Measurements from ENCODE around the gene CEP112. TPM values are rescaled to one million over a fixed set of nuclear protein-coding genes. Genes with fewer than 3 reads are reported as not detected.

CEP112 gene
- total and polyA plus RNA-seq, 2 donors (not counting 1 experiment from before 2014, with no cell fraction given): 5.4 to 6.4 TPM

DNA sequence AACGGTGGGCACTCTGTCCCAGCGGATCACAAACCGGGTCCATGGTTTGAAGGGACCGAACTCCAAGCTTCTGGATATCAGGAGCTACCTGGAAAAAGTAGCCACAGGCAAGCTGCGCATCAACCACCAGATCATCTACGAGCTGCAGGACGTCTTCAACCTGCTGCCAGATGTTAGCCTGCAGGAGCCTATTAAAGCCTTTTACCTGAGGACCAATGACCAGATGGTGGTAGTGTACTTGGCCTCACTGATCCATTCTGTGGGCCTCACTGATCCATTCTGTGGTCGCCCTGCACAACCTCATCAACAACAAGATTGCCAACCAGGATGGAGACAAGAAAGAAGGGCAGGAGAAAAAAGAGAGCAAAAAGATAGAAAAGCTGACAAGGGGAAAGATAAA lies 6.3 kb upstream of the CEP112 start:
- no peaks in the 10 kb centered on the region for H3K79me2 ChIP-seq (ENCODE audit: control insufficient read depth, insufficient read depth, low read length)
- H3K4me3 ChIP-seq (replicated peaks in 1 of 4; ENCODE audit: control extremely low read depth in 1 of 4, insufficient read depth in 1 of 4, low read depth in 3 of 4, low read length in 4 of 4): no peak overlapping the region
- no peaks in the 10 kb centered on the region for H3K27me3 ChIP-seq (ENCODE audit: control insufficient read depth, insufficient read depth, low read length)
- no peak overlapping the region for H2AFZ ChIP-seq (ENCODE audit: low read length)
- no peaks in the 10 kb centered on the region for H3K36me3 ChIP-seq (ENCODE audit: control insufficient read depth, insufficient read depth, low read length)
- no peak overlapping the region for H3K27ac ChIP-seq (ENCODE audit: insufficient read depth, low read length)
- no peak for DNase-seq (ENCODE audit: low read depth in 2 of 2)
- H3K9me3 ChIP-seq (ENCODE audit: control insufficient read depth, insufficient read depth, low read depth, low read length): no peaks in the 10 kb centered on the region
- TF ChIP-seq EZH2 (IDR thresholded peaks at IDR 0.05; ENCODE audit: low read length, missing control alignments): no peak
- TF ChIP-seq, protein P1, sequence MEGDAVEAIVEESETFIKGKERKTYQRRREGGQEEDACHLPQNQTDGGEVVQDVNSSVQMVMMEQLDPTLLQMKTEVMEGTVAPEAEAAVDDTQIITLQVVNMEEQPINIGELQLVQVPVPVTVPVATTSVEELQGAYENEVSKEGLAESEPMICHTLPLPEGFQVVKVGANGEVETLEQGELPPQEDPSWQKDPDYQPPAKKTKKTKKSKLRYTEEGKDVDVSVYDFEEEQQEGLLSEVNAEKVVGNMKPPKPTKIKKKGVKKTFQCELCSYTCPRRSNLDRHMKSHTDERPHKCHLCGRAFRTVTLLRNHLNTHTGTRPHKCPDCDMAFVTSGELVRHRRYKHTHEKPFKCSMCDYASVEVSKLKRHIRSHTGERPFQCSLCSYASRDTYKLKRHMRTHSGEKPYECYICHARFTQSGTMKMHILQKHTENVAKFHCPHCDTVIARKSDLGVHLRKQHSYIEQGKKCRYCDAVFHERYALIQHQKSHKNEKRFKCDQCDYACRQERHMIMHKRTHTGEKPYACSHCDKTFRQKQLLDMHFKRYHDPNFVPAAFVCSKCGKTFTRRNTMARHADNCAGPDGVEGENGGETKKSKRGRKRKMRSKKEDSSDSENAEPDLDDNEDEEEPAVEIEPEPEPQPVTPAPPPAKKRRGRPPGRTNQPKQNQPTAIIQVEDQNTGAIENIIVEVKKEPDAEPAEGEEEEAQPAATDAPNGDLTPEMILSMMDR (conservative IDR thresholded peaks at IDR 0.05 in 1 of 2, IDR thresholded peaks at IDR 0.05 in 1 of 2; ENCODE audit: low read depth in 1 of 2, low read length in 2 of 2): no peak
- H3K4me1 ChIP-seq (ENCODE audit: control insufficient read depth, extremely low read depth, insufficient read depth, low read length): no peaks in the 10 kb centered on the region
- H4K20me1 ChIP-seq (ENCODE audit: control insufficient read depth, extremely low read depth, insufficient read depth, low read length): no peaks in the 10 kb centered on the region
- no peak overlapping the region for H3K9ac ChIP-seq (ENCODE audit: insufficient read depth, low read length)
- H3K4me2 ChIP-seq (ENCODE audit: extremely low read depth, insufficient read depth, low read length): no peak overlapping the region

DNA sequence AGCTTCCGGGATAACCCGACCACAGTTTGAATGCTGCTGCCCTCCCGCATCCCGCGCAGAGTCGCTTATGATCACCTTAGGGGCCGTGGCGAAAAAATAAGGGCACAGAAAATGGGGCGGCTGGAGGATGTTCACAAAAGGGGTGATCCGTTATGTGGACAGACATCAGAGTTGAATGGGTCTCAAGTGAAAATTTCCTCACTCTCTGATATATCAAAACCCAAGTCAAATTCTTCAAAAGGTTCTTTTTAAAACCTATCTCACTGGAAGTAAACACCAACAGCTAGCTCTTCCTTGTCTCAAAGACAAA lies 400 bp upstream of the CEP112 start:
- peaks cover 3% of the 10 kb centered on the region for H3K79me2 ChIP-seq (ENCODE audit: control insufficient read depth, insufficient read depth, low read length)
- H3K4me2 ChIP-seq (ENCODE audit: extremely low read depth, insufficient read depth, low read length): peak overlapping the region; percentile 81
- DNase-seq (ENCODE audit: low read depth in 2 of 2): peak in 1 of 2 donors; percentile 9
- H3K27ac ChIP-seq (ENCODE audit: insufficient read depth, low read length): peak overlapping the region; percentile 24
- H3K9me3 ChIP-seq (ENCODE audit: control insufficient read depth, insufficient read depth, low read depth, low read length): no peaks in the 10 kb centered on the region
- H3K9ac ChIP-seq (ENCODE audit: insufficient read depth, low read length): peak overlapping the region; percentile 72
- H3K36me3 ChIP-seq (ENCODE audit: control insufficient read depth, insufficient read depth, low read length): no peaks in the 10 kb centered on the region
- peak overlapping the region; percentile 32 to 83 (median 62) for H3K4me3 ChIP-seq (replicated peaks in 1 of 4; ENCODE audit: control extremely low read depth in 1 of 4, insufficient read depth in 1 of 4, low read depth in 3 of 4, low read length in 4 of 4)
- TF ChIP-seq EZH2 (IDR thresholded peaks at IDR 0.05; ENCODE audit: low read length, missing control alignments): no peak
- TF ChIP-seq, protein P1 (conservative IDR thresholded peaks at IDR 0.05 in 1 of 2, IDR thresholded peaks at IDR 0.05 in 1 of 2; ENCODE audit: low read depth in 1 of 2, low read length in 2 of 2): no peak
- no peaks in the 10 kb centered on the region for H3K27me3 ChIP-seq (ENCODE audit: control insufficient read depth, insufficient read depth, low read length)
- peak overlapping the region; percentile 10 for H2AFZ ChIP-seq (ENCODE audit: low read length)
- H3K4me1 ChIP-seq (ENCODE audit: control insufficient read depth, extremely low read depth, insufficient read depth, low read length): peaks cover 2% of the 10 kb centered on the region
- H4K20me1 ChIP-seq (ENCODE audit: control insufficient read depth, extremely low read depth, insufficient read depth, low read length): no peaks in the 10 kb centered on the region

DNA sequence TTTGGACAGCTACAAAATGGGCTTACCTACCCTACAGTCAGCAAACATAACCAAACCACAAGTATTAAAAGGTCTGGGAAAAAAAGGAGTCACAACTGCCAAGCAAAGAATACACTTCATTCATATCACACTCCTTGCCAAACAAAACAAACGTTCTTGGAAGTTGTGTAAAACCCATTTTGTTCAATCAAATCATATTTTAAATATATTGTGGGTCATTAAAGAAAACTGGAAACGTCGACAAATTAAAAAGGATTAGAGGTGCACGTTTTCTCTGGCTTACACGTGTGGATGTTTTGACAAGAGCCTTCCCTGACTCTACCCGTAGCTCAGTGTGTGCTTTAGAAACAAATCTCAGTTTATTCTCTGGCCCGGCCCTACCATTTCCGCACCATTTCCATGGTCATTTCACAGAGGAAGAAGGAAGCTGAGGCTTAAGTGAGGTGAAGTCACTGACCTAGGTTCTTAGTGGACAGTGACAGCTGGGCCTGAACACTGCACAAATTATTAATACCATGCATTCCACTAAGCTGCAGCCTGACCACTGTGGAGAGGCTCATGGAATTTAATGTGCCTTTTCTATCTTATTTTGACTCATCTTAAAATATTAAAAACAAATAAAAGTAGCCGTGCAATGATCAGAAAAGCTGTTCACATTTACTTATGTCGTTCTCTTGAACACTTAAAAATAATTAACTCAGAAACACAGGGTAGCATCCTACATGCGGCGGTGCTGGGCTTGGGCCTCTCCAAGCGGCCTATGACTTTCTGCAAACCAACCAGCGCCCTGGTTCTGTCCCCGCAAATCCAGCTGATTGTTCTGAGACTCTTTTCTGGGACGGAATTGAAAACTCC lies 968 bp downstream of the CEP112 start:
- peak; percentile 75 to 84 for DNase-seq (ENCODE audit: low read depth in 2 of 2)
- peaks cover 3% of the 10 kb centered on the region for H3K79me2 ChIP-seq (ENCODE audit: control insufficient read depth, insufficient read depth, low read length)
- no peaks in the 10 kb centered on the region for H3K36me3 ChIP-seq (ENCODE audit: control insufficient read depth, insufficient read depth, low read length)
- peak overlapping the region; percentile 72 for H3K9ac ChIP-seq (ENCODE audit: insufficient read depth, low read length)
- H3K27me3 ChIP-seq (ENCODE audit: control insufficient read depth, insufficient read depth, low read length): no peaks in the 10 kb centered on the region
- peak overlapping the region; percentile 81 for H3K4me2 ChIP-seq (ENCODE audit: extremely low read depth, insufficient read depth, low read length)
- no peaks in the 10 kb centered on the region for H4K20me1 ChIP-seq (ENCODE audit: control insufficient read depth, extremely low read depth, insufficient read depth, low read length)
- no peaks in the 10 kb centered on the region for H3K9me3 ChIP-seq (ENCODE audit: control insufficient read depth, insufficient read depth, low read depth, low read length)
- H2AFZ ChIP-seq (ENCODE audit: low read length): peak overlapping the region; percentile 73
- TF ChIP-seq, protein P1 (conservative IDR thresholded peaks at IDR 0.05 in 1 of 2, IDR thresholded peaks at IDR 0.05 in 1 of 2; ENCODE audit: low read depth in 1 of 2, low read length in 2 of 2): no peak
- no peak for TF ChIP-seq EZH2 (IDR thresholded peaks at IDR 0.05; ENCODE audit: low read length, missing control alignments)
- peaks cover 2% of the 10 kb centered on the region for H3K4me1 ChIP-seq (ENCODE audit: control insufficient read depth, extremely low read depth, insufficient read depth, low read length)
- peak overlapping the region; percentile 57 to 83 (median 68) for H3K4me3 ChIP-seq (replicated peaks in 1 of 4; ENCODE audit: control extremely low read depth in 1 of 4, insufficient read depth in 1 of 4, low read depth in 3 of 4, low read length in 4 of 4)
- H3K27ac ChIP-seq (ENCODE audit: insufficient read depth, low read length): peak overlapping the region; percentile 33

Measured in fibroblast of lung (primary cell).